ENCODE results near the gene ALOXE3.

- TF ChIP-seq POLR2AphosphoS2 (conservative IDR thresholded peaks at IDR 0.05; ENCODE audit: low read length) (no peak), MAX (IDR thresholded peaks at IDR 0.05) (no peak), ZNF302 (CRISPR knock-in tag; IDR thresholded peaks at IDR 0.05) (no peak), CTCF (IDR thresholded peaks at IDR 0.05) (no peak), POLR2A (IDR thresholded peaks at IDR 0.05; ENCODE audit: low read length) (no peak), RFX5 (IDR thresholded peaks at IDR 0.05) (no peak), MYC (IDR thresholded peaks at IDR 0.05; ENCODE audit: borderline replicate concordance, low read length) (no peak), KDM1A (IDR thresholded peaks at IDR 0.05; ENCODE audit: low read depth) (no peak), REST (IDR thresholded peaks at IDR 0.05) (no peak), NPAS2 (CRISPR knock-in tag; IDR thresholded peaks at IDR 0.05; ENCODE audit: borderline replicate concordance) (no peak), RCOR1 (IDR thresholded peaks at IDR 0.05; ENCODE audit: low read depth, low read length) (no peak), GATA3 (IDR thresholded peaks at IDR 0.05; ENCODE audit: borderline replicate concordance) (no peak)
Measured at GRCh38 chr17:8147805-8148404, 29.6 kb upstream of the ALOXE3 start.

All from A549 (cell line).